Astrocyte (in vitro differentiated cells and primary cell): ENCODE measurements around the gene GGA2.

Source experiments
- EZH2 ChIP-seq: IDR thresholded peaks from 2 replicates; pipeline ENCODE4 v1.6.1; 2012; ENCODE audit warnings: mild to moderate bottlenecking, low read length, inconsistent platforms; ENCODE audit not compliant: insufficient read depth
- TF ChIP-seq, protein P1 (sequence below): IDR thresholded peaks from 2 replicates; pipeline ENCODE4 v1.5.1; 2011; ENCODE audit warnings: low read depth, mild to moderate bottlenecking, inconsistent platforms, low read length, moderate library complexity; ENCODE audit not compliant: insufficient read depth

DNA sequence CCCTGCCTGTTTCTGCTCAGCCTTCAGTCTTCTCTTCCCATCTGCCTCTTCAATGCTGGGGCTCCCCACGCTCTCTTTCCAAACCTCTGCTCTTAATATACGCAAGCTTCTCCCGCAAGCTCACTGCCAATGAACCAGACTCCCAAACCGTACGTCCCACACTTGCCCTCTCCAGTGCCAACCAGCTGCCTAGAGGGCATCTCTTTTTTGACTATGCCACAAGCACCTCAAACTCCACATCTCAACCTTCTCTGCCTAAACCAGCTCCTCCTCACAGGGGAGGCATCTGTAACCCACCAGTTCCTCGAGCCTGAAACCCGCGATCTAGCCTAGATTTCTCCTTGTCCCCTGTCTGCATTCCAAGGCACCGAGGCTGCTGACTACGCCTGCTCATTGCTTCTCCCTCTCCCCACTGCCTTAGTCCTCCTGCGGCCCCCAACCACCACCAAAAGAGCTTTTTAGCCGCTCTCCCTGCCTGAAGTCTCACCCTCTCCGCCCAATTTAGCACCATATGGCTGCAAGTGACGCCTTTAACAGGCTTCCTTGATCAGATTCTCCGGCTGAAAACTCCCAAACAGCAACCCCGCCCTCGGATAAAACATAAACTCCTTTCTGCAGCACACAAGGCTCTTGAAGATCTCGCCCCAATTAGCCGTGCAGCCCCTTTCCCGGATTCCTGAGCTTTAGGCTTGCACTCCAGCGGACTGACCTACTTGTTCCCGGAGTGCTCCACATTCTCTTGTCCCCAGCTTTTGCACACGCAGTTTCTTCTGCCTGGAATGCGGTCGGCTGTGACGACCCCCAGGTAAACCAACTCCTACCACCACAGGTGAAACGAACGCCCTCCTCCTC lies 1.5 kb downstream of the GGA2 start:
- TF ChIP-seq, protein P1, sequence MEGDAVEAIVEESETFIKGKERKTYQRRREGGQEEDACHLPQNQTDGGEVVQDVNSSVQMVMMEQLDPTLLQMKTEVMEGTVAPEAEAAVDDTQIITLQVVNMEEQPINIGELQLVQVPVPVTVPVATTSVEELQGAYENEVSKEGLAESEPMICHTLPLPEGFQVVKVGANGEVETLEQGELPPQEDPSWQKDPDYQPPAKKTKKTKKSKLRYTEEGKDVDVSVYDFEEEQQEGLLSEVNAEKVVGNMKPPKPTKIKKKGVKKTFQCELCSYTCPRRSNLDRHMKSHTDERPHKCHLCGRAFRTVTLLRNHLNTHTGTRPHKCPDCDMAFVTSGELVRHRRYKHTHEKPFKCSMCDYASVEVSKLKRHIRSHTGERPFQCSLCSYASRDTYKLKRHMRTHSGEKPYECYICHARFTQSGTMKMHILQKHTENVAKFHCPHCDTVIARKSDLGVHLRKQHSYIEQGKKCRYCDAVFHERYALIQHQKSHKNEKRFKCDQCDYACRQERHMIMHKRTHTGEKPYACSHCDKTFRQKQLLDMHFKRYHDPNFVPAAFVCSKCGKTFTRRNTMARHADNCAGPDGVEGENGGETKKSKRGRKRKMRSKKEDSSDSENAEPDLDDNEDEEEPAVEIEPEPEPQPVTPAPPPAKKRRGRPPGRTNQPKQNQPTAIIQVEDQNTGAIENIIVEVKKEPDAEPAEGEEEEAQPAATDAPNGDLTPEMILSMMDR, result no peak
- no peak for TF ChIP-seq EZH2
